Thyroid gland (tissue), 4 donors: ENCODE data around the gene NODAL. TPM values are rescaled to one million over a fixed set of nuclear protein-coding genes. Genes with fewer than 3 reads are reported as not detected.

Source experiments
- DNase-seq, 2 donors: peaks; one replicate each; pipeline ENCODE4 v3.0.0-alpha.2; 2019
- H3K27ac ChIP-seq, 3 donors: fragments of 200-600 bp; sonication (generic); 1 replicate in 2 of 3; 2 replicates in 1 of 3; pipeline ENCODE4 v1.5.1; 2016 to 2019; ENCODE audit warnings: mild to moderate bottlenecking in 1 of 3, moderate library complexity in 1 of 3
- H3K27me3 ChIP-seq: fragments of 200-600 bp; sonication (generic); one replicate; pipeline ENCODE4 v1.5.1; 2019
- H3K36me3 ChIP-seq, 2 donors: fragments of 200-600 bp; sonication (generic); one replicate each; pipeline ENCODE4 v1.5.1; 2016 to 2019
- H3K4me1 ChIP-seq, 2 donors: fragments of 200-600 bp; sonication (generic); one replicate each; pipeline ENCODE4 v1.5.1; 2017 to 2019
- H3K4me3 ChIP-seq, 3 donors: fragments of 200-600 bp; sonication (generic); replicated peaks in 1 of 3; 1 replicate in 2 of 3; 2 replicates in 1 of 3; pipeline ENCODE4 v1.5.1; 2016; ENCODE audit warnings: mild to moderate bottlenecking in 1 of 3
- H3K9me3 ChIP-seq: fragments of 200-600 bp; sonication (generic); one replicate; pipeline ENCODE4 v1.5.1; 2017
- POLR2A ChIP-seq, 2 donors: fragments of 450-650 bp; IDR thresholded peaks; one replicate each; pipeline ENCODE4 v1.6.1; 2017; ENCODE audit warnings: antibody characterized with exemption in 2 of 2, mild to moderate bottlenecking in 2 of 2, moderate library complexity in 1 of 2
- WGBS, 2 donors: methylation state at CpG; one replicate each; pipeline ENCODE4 v1.1.5; 2017; 5-methylcytosine and 5-hydroxymethylcytosine counted together
- intact Hi-C: fragments of 100-400 bp; cut with DNase I; formaldehyde crosslinking; loops from one replicate; pipeline ENCODE4 v1.15.1; 2023
- total RNA-seq, 4 donors: library from RNA; depleted of rRNA; stranded (reverse); fragments of >200 nt; gene quantifications; one replicate each; pipeline ENCODE4 v1.2.3, GENCODE V29; 2016
- TF ChIP-seq, protein P1 (sequence below), 6 experiments: fragments of 200-600 bp in 3 of 6; fragments of 450-650 bp in 3 of 6; sonication (generic) in 3 of 6; IDR thresholded peaks; one replicate each; pipeline ENCODE4 v1.5.1; 2016 to 2019; ENCODE audit warnings: antibody characterized with exemption in 6 of 6, mild to moderate bottlenecking in 2 of 6, inconsistent platforms in 1 of 6, moderate library complexity in 1 of 6

The NODAL gene
- total RNA-seq, 4 donors from 2014 or later = not detected

DNA sequence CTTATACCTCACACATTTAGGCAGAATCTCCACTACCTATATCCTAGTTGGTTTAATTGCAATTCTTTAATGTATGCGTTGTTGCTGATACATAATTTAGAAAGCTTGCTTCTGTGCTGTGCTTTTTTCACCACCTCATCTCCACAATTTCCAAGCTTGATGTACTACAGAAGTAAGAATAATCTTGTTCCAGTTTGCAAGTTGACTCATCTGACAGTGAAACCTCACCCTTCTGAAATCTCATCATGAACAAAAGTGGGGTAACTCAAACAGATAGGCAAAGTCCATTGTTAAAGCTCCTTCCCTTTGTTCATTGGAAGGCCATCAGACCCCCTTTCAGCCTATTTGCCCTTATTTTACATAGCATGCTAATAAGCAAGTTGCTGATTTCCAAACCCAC lies 23.9 kb downstream of the NODAL start:
- TF ChIP-seq, protein P1, sequence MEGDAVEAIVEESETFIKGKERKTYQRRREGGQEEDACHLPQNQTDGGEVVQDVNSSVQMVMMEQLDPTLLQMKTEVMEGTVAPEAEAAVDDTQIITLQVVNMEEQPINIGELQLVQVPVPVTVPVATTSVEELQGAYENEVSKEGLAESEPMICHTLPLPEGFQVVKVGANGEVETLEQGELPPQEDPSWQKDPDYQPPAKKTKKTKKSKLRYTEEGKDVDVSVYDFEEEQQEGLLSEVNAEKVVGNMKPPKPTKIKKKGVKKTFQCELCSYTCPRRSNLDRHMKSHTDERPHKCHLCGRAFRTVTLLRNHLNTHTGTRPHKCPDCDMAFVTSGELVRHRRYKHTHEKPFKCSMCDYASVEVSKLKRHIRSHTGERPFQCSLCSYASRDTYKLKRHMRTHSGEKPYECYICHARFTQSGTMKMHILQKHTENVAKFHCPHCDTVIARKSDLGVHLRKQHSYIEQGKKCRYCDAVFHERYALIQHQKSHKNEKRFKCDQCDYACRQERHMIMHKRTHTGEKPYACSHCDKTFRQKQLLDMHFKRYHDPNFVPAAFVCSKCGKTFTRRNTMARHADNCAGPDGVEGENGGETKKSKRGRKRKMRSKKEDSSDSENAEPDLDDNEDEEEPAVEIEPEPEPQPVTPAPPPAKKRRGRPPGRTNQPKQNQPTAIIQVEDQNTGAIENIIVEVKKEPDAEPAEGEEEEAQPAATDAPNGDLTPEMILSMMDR (IDR thresholded peaks at IDR 0.05) = no peak
- no peak for TF ChIP-seq POLR2A (IDR thresholded peaks at IDR 0.05)
- Histone ChIP-seq H3K27ac (no peak overlapping the region), H3K36me3 (peaks cover 25 to 27% of the 10 kb centered on the region in 2 donors), H3K9me3 (no peaks in the 10 kb centered on the region), H3K27me3 (no peaks in the 10 kb centered on the region), H3K4me3 (no peak overlapping the region), H3K4me1 (no peaks in the 10 kb centered on the region)
- WGBS, 2 donors = 97 to 98% methylated on average over 1 of the region's 1 CpG
- no peak for DNase-seq
- intact Hi-C loops = no loop called here

DNA sequence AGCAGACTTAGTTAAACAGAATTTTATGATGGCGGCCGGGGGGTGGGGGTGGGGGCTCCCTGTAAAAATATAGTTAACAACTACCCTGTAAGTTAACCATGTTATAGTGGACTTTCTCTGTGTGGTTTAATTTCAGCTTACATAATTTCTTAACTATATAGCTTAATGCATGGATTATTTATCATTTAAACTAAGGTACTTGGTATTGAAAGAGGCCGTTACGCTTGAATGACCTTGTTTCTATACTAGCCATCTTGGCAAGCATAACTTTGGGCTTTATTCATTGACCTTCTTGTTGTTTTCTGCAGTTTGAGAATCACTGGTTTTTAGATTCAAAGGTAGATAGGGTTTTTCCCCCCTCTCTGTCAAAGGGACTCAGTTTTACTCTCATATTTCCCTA lies 29.1 kb downstream of the NODAL start:
- intact Hi-C loops = no loop called here
- no peak overlapping the region for H3K4me3 ChIP-seq
- peaks cover 14 to 32% of the 10 kb centered on the region in 2 donors for H3K4me1 ChIP-seq
- no peaks in the 10 kb centered on the region for H3K27me3 ChIP-seq
- WGBS, 2 donors = 61 to 62% methylated on average over 4 of the region's 4 CpGs
- TF ChIP-seq, protein P1 (IDR thresholded peaks at IDR 0.05) = no peak
- no peak for TF ChIP-seq POLR2A (IDR thresholded peaks at IDR 0.05)
- H3K9me3 ChIP-seq = no peaks in the 10 kb centered on the region
- DNase-seq = no peak
- no peaks in the 10 kb centered on the region for H3K36me3 ChIP-seq
- no peak overlapping the region for H3K27ac ChIP-seq

DNA sequence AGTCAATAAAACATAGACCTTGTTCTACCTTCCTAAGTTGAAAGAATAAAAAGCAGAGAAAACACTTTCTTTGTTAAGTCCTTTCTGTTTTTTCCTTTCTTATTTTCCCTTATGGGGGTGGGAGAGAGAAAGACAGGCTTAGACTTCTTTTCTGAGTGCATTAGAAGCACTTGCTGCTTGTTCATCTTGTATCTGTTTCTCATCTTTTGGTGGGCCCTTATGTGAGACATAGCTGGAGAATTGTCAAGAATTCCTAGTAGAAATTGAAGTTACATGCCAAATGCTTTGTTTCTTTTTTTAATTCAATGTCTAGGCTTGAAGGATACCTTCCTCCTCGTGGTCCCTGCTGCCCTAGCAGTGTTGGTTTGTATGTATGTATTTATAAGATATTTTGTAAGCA lies 30.9 kb downstream of the NODAL start:
- intact Hi-C loops = no loop called here
- DNase-seq = no peak
- 44 to 69% methylated on average over 1 of the region's 1 CpG for WGBS, 2 donors
- Histone ChIP-seq H3K27me3 (no peaks in the 10 kb centered on the region), H3K4me1 (peaks cover 27 to 46% of the 10 kb centered on the region in 2 donors), H3K36me3 (no peaks in the 10 kb centered on the region), H3K9me3 (no peaks in the 10 kb centered on the region), H3K27ac (no peak overlapping the region), H3K4me3 (no peak overlapping the region)
- TF ChIP-seq, protein P1 (IDR thresholded peaks at IDR 0.05) = no peak
- TF ChIP-seq POLR2A (IDR thresholded peaks at IDR 0.05) = no peak

DNA sequence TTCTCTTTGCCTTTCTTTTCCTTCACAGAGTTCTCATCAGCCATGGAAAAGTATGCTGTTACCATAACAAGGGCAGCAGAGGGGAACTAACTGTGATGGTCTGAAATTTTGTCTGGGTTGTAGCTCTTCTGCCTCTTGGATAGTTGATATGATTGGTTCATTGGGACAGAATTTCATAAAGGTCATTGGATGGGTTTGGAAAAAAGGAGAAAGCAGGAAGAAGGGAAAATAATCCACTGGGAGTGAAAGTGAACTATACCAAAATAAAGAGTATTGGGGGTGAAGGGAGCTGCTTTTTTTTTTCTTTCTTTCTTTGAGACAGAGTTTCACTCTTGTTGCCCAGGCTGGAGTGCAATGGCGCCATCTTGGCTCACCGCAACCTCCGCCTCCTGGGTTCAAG lies 31.7 kb downstream of the NODAL start:
- H3K9me3 ChIP-seq = no peaks in the 10 kb centered on the region
- no peak for TF ChIP-seq POLR2A (IDR thresholded peaks at IDR 0.05)
- TF ChIP-seq, protein P1 (IDR thresholded peaks at IDR 0.05) = no peak
- intact Hi-C loops = no loop called here
- no peaks in the 10 kb centered on the region for H3K27me3 ChIP-seq
- H3K4me1 ChIP-seq = peaks cover 28 to 48% of the 10 kb centered on the region in 2 donors
- 98 to 99% methylated on average over 3 of the region's 3 CpGs for WGBS, 2 donors
- H3K27ac ChIP-seq = no peak overlapping the region
- no peak overlapping the region for H3K4me3 ChIP-seq
- H3K36me3 ChIP-seq = no peaks in the 10 kb centered on the region
- DNase-seq = no peak

DNA sequence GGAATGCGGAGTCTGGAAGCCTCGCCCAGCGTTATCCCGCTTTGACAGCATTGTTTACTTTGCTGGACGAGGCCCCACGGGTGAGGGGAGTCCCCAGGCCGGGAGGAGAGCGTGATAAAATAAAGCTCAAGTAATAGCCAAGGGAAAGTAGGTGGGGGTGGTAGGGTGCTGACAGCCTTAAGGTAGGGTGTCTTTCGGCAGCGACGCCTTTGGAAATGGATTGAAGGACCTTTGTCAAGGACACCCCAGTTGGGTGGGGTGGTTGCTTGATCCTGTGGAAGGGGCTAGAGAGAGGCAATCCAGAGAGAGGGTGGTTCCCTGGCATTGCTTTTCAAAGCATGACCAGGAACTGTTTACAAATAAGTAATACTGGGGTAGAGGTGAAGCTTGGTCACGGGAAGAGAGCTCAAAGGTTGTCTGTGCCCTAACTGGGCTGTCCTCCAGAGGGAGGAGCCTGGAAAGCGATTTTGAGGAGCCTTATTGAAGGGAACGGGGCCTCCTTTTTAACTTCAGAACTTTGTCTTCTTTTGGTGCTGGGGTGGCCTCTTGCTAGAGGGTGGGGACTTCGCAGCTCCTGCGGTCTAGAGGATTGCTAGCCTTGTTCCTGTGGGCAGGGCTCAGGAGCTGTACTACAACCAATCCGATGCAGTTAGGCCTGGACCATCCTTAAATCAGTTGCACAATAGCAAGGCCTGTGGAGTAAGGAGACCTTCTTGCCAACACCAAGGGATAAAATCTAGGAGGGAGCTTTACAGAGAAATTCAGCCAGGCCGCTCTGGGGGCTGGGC lies 36.2 kb downstream of the NODAL start:
- peak overlapping the region; percentile 96 to 99 (median 98) for H3K27ac ChIP-seq
- intact Hi-C loops = no loop called here
- H3K4me3 ChIP-seq = peak overlapping the region; percentile 67 to 99 (median 96)
- TF ChIP-seq, protein P1 (IDR thresholded peaks at IDR 0.05) = peak in 1 of 6 experiments; percentile 7
- TF ChIP-seq POLR2A (IDR thresholded peaks at IDR 0.05) = peak in 1 of 2 donors; percentile 56
- DNase-seq = peak; percentile 72
- H3K9me3 ChIP-seq = no peaks in the 10 kb centered on the region
- H3K27me3 ChIP-seq = no peaks in the 10 kb centered on the region
- peaks cover 25 to 46% of the 10 kb centered on the region in 2 donors for H3K4me1 ChIP-seq
- WGBS, 2 donors = 2 to 4% methylated on average over 18 of the region's 18 CpGs
- no peaks in the 10 kb centered on the region for H3K36me3 ChIP-seq
